ENCODE results near the gene ORM2.

GRCh38 chr9:114359801-114360200 lies 30.1 kb downstream of the ORM2 start:
- TF ChIP-seq, protein P1, sequence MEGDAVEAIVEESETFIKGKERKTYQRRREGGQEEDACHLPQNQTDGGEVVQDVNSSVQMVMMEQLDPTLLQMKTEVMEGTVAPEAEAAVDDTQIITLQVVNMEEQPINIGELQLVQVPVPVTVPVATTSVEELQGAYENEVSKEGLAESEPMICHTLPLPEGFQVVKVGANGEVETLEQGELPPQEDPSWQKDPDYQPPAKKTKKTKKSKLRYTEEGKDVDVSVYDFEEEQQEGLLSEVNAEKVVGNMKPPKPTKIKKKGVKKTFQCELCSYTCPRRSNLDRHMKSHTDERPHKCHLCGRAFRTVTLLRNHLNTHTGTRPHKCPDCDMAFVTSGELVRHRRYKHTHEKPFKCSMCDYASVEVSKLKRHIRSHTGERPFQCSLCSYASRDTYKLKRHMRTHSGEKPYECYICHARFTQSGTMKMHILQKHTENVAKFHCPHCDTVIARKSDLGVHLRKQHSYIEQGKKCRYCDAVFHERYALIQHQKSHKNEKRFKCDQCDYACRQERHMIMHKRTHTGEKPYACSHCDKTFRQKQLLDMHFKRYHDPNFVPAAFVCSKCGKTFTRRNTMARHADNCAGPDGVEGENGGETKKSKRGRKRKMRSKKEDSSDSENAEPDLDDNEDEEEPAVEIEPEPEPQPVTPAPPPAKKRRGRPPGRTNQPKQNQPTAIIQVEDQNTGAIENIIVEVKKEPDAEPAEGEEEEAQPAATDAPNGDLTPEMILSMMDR (IDR thresholded peaks at IDR 0.05) = no peak
- TF ChIP-seq EZH2phosphoT487 (IDR thresholded peaks at IDR 0.05) = no peak
- no peak for TF ChIP-seq EZH2 (IDR thresholded peaks at IDR 0.05)

Data from neural progenitor cell (in vitro differentiated cells).